HPDE6-E6E7 (cell line): ENCODE measurements around the gene PBLD.
"Not testable (repeated sequence)": the region's sequence is repeated elsewhere in the genome, so short reads cannot be mapped to it uniquely, and the experiment has no call there.

Source experiments
- DNase-seq: peaks from one replicate; pipeline ENCODE4 v3.0.0; 2011; ENCODE audit warnings: missing footprints; ENCODE audit errors: extremely low spot score

Gene PBLD

GRCh38 chr10:68278906-68279753 lies 53.6 kb downstream of the PBLD start:
- not testable (repeated sequence) for DNase-seq

DNA sequence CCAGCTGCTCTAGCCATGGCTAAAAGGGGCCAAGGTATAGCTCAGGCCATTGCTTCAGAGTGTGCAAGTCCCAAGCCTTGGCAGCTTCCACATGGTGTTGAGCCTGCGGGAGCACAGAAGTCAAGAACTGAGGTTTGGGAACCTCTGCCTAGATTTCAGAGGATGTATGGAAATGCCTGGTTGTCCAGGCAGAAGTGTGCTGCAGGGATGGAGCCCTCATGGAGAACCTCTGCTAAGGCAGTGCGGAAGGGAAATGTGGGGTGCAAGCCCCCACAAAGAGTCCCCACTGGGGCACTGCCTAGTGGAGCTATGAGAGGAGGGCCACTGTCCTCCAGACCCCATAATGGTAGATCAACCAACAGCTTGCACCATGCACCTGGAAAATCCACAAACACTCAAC lies 54.9 kb downstream of the PBLD start:
- DNase-seq, result not testable (repeated sequence)

DNA sequence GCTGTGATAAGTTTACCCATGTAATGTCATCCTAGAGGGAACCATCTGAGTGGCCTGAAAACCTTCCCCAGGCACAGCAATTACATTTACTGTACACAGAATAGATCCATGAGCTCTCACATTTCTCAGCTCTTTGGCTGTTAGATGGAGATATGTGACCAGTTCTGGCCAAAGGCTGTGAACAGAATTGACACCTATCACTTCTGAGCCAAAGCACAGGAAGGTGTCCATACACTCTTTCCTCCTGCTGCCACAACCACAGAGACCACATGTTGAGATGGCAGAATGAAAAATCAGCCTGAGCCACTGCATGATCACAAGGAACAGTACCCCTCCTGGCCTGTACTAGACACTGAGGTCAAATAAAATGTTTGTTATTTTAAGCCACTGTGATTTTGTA lies 56.5 kb downstream of the PBLD start:
- DNase-seq, result no peak

DNA sequence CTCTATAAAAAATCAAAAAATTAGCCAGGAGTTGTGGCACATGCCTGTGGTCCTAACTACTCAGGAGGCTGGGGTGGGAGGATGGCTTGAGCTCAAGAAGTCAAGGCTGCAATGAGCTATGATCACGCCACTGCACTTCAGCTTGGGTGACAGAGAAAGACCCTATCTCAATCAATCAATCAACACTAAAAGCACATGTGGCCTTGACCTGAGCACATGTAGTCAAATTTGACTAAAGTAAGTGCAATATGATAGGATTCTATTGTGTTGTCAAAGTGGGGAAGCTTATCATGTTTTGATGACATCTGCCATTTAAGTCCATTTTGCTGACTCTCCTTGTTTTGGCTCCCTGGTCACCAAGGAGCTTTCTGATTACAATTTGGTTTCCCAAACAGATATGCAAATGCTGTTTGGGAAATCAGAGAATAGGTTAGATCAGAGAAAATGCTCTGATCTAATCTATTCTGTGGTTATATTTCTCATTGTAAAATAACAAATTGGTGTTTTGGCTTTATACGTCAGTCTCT lies 57.1 kb downstream of the PBLD start:
- no peak for DNase-seq

DNA sequence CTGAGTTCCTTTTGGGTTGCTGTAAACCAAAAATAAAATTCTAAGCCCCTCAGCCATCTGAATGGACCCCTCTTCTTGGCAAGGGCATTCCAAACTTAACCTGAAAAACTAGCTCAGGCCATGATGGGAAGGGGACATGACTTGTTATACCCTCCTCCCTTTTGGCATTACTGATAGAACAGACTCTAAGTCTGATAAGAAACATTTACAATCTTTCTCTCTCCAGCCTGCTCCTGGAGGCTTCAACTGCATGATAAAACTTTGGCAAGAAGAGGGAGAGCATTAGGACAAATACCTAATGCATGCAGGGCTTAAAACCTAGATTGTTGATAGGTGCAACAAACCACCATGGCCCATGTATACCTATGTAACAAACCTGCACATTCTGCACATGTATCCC lies 59.9 kb downstream of the PBLD start:
- no peak for DNase-seq

DNA sequence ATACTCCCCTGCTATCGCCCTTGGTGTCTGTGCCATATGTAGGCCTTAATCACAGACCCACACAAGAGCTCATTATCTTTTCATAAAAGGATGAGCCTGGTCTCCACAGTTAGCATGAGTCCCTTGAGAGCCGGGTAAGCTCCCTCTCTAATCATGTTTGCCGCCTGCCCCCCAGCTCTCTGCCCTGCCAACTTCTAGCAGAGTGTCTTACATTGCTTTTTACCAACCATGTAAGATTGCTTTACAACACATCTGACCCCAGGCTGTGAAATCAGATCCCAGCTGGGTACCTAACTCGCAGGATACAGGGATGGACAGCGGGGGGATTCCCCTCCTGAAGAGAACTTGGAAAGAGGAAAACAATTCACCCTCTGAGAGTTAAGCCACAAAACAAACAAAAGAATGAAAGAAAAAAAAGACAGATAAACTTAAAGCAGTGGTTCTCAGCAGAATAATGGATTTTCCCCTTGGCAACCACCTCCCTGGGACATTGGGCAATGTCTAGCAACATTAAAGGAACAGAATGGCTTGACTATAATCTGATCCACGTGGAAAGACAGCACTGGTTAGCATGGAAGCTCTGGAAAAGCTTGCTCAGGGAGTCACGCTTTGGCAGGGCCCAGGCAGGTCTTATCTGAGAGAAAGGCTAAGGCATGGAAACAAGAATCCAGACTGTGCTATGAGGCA lies 61.4 kb downstream of the PBLD start:
- DNase-seq, result no peak

DNA sequence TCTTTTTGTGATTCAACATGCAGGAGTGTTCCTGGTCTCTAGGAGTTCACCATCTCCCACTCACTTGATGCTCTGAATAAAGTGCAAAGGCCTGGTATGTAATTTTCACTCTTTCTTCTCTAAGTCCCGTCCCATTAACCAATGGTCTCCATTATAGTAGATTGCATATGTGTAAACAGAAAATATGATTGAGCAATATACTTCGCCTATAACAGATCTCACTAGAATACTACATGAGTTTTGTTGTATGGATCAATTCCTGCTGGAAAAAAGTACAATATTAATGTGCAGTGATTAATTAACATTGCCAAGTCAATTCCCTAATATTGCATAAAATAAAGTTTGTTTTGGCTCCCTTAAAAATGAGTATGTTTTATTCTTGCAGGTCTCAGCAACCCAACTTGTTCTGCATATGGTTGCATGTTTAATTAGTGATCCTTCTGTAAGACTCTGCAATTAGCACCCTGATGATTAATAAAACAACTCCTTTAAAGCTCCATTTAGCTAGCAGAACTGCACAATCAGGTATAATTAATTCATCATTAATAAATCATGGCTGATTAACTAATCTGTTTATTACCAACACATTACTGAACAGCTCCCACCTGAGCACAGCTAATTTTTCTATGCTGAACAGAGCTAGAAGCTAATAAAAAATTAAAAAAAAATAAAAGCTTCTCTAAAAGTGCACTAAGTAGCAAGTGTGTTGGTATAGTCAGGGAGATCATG lies 63.0 kb downstream of the PBLD start:
- no peak for DNase-seq

DNA sequence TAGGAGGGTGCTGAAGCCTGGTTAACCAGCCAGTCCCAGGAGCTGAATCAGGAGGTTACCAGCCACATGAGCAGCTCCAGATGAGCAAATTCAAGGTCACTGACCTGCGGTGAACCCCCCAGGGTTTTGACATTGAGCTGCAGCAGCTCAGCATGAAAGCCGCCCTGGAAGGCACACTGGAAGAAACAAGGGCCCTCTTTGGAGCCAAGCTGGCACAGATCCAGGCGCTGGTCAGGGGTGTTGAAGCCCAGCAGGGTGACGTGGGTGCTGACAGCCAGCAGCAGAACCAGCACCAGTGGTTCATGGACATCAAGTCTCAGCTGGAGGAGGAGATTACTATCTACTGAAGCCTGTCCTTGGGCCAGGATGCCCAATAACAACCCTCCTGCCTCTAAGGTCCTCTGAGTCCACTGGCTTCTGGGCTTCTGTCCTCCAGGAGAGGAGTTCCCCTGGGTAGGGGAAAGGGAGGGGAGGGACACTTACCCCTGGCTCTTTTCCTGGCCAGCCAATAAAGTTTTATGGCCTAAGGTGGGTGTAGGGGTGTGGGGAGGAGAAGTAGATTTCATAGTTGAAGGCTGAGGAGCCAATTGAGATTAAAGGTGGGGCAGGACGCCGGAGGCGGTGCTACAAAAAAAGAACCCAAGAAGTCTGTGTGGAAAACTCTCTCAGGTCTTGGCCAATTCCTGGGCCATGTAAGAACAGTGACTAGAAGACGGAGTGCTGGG lies 71.4 kb downstream of the PBLD start:
- DNase-seq, result no peak

GRCh38 chr10:68253346-68253745 lies 79.4 kb downstream of the PBLD start:
- no peak for DNase-seq

DNA sequence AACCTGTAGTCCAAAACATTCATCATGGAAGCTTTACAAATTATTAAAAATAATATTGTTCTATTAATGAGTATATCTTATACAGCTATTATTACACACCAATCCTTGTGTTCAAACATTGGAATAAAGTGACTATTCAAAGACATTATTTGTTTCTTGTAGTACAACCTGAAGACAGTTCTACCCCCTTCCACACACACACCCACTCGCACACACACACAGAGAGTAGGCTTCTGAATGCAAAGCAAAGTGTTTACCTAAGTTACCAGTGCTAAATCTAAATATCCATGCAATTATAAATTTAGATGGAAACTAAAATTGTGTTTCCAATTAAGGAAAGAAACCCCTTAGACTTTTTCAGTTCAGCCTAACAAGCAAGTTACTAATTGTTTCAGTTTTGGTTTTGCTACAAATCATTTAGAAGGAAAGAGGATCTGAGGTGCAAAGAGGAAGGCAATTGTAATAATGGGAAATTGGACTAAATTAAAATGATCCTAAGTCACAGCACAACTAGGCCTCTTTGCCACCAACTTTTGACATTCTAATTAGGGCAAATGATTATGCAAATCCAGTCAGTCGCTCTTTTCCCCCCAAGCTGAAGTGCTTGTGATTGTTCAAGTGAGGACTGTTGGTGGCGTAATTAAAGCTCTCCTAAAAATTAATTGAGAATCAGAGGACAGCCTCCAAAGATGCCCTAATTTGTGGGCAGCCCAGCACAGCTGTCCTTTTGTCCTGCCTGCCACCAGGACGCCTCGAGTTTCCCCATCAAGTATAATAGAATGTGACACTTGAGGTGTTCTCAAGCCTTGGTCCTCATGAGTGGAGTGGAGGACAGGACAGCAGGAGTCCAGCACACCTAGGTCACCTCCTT lies 80.9 kb downstream of the PBLD start:
- DNase-seq, result no peak

DNA sequence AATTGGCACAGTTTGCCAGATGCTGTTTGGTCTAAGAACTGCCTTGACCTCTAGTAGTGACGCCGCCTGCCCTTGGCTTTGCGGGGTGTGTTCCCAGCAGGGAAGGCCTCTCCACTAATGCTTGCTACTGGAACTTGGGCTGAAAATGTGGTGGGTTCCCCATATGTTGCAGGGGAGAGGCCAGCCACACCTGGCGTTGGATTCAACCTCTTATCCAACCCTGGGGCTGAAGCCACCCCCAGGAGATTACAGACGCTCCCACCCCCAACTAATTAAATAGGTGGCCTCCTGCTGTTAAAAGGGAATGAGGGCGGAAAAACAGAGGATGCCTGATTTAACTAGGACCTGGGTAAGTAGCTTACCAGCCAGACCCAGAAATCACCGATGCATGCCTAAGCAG lies 81.6 kb downstream of the PBLD start:
- no peak for DNase-seq

DNA sequence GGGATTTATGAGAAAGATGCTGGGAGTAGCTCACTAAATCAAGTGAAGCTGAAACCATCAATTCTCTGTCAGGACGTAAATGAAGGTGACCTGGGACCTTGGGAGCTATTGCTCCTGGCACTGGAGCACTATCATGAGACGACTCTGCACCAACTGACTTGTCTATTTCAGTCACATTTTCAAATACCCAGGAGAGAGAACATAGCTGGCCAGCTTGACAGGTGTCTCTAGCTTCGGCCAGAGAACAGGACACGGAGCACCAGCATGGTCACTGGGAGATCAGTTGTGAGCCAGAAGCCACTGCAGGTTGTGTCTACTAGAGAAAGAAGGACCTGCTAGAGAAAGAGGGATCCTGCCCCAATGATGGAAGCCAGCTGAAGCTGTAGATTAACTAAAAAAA lies 83.4 kb downstream of the PBLD start:
- DNase-seq, result no peak

GRCh38 chr10:68247931-68248330 lies 84.8 kb downstream of the PBLD start:
- no peak for DNase-seq

DNA sequence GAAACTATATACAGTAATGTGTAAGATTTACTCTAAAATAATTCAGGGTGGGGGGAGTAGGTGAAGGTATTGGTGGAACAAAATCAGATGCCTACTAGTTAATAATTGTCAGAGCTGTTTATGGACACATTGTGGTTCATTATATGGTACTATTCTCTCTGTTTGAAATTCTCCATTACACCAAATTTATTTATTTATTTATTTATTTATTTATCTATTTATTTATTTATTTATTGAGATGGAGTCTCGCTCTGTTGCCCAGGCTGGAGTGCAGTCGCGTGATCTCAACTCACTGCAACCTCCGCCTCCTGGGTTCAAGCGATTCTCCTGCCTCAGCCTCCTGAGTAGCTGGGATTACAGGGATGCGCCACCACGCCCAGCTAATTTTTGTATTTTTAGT lies 86.3 kb downstream of the PBLD start:
- not testable (repeated sequence) for DNase-seq

DNA sequence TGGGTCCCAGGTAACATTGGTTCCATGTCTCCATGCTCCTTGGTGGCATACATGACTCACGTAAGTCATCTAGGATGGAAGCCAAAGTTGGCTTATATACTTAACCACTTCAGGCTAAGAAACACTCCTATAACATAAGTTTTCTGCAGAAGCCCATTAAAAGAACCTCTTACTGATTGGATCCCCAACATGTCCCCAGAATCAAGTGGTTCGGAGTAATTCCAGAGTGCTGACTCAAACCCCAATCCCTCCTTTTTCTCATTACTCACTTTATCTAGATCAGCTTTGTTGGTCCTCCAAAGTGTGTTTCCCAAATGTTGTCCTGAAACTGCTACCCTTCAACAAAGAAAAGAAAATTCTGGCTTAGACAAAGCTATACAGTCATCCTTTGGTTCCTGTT lies 90.7 kb downstream of the PBLD start:
- DNase-seq, result no peak

DNA sequence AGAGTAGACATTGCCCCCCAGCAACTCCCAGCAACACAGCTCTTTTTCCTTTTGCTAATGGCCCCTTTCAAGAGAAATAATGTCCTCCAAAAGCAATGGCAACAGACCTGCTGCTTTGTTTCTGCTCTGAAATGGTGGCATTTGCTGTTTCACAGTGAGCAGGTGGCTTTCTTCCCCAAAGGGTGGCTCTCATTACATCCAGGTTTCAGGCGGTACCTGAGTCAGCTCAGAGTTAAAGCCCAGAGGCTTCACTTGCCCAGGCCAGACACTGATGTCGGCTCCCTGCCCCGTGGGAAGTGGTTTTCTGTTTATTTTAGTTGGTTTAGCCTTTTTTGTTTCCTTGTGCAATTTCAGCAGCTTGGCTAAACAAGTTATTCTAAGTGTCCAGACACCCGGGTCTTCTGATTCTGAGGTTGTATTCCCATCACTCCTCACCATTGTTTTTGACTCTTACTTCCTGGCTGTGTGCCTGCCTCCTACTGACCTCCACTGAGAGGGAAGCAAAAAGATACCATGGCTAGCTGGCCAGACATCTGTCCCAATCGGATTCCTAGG lies 93.1 kb downstream of the PBLD start:
- no peak for DNase-seq

- no peak for DNase-seq
Observed at GRCh38 chr10:68239069-68239468, 93.7 kb downstream of the PBLD start.

GRCh38 chr10:68238371-68238770 lies 94.4 kb downstream of the PBLD start:
- no peak for DNase-seq

DNA sequence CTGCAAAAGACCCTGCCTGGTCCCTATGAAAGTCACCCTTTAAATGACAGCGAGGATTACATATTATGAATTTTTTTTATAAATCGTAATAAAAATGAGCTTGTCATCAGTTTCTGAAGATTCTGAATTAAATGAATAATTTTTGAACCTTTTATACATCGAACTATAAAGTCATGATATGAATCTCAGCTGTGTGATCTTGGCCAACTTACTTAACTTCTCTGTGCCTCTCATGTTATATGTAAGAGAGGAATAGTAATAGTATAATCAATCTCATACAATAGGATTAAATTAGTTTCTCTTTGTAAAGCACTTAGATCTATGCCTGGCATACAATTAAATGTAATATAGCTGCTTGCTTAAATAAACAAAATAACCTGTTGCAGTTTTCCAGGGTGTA lies 95.6 kb downstream of the PBLD start:
- no peak for DNase-seq

DNA sequence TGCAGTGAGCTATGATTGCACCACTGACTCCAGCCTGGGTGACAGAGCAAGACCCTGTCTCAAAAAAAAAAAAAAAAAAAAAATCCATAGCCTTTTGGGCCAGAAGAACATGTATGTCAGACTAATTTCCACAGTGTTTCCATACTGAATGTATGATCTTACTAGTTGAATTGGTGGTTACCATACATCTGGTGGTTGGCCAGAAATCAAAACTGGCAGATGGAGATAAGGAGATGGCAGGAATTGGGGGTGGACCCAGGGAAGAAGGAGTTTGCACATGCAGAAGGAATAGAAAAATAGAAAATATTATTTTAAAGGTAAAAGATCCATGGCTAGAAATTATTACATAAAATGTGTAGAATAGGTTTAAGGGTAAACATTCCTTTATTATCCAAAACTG lies 97.1 kb downstream of the PBLD start:
- DNase-seq, result no peak
